Dedifferentiated amniotic fluid mesenchymal stem cell (primary cell): ENCODE data around the gene GAPDH.
A peak's percentile ranks its signal among the peaks of the same experiment; 100 is the strongest.

Experiments
- DNase-seq: peaks from one replicate; pipeline ENCODE4 v3.0.0-alpha.2; 2016; ENCODE audit errors: extremely low spot score

The GAPDH gene

DNA sequence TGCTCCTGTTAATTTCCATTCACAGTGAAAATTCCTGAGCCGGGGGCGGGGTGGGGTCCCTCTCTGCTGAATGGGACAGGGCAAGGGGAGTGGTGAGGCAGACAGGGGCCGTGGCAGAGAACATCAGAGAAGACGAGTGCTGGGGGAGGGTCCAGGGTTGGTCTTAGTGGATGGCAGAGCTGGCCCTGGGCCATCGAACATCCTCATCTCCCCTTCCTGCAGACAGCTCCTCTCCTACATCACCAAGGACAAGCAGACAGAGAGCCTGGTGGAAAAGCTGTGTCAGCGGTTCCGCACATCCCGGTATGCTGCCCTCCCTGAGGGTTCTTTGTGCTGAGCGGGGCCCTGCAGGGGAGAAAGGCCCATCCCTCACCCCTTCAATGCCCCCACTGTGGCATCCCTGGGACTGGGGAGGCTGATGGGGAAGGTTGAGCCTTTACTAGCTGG is 5.0 kb upstream of the GAPDH start:
- DNase-seq = no peak

DNA sequence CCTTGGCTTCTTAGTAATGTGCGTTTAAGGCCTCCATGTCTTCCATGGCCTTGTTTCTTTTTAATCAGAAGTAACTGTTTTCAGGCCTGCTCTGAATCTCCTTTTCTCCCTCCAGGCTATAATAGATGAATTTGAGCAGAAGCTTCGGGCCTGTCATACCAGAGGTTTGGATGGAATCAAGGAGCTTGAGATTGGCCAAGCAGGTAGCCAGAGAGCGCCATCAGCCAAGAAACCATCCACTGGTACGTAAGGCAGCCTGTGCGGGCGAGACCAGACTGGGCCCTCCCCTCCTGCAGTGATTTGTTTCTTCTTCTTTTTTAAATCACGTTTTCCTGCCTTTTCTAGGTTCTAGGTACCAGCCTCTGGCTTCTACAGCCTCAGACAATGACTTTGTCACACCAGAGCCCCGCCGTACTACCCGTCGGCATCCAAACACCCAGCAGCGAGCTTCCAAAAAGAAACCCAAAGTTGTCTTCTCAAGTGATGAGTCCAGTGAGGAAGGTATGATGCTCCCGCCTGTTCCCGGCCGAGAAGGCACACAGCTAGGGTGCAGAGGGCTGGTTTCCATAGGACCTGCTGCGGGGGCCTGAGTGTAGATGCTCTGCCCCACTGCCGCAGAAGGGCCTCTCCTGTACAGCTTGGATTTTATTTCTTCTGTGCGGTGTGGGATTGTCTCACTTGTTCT is 3.6 kb upstream of the GAPDH start:
- no peak for DNase-seq

DNA sequence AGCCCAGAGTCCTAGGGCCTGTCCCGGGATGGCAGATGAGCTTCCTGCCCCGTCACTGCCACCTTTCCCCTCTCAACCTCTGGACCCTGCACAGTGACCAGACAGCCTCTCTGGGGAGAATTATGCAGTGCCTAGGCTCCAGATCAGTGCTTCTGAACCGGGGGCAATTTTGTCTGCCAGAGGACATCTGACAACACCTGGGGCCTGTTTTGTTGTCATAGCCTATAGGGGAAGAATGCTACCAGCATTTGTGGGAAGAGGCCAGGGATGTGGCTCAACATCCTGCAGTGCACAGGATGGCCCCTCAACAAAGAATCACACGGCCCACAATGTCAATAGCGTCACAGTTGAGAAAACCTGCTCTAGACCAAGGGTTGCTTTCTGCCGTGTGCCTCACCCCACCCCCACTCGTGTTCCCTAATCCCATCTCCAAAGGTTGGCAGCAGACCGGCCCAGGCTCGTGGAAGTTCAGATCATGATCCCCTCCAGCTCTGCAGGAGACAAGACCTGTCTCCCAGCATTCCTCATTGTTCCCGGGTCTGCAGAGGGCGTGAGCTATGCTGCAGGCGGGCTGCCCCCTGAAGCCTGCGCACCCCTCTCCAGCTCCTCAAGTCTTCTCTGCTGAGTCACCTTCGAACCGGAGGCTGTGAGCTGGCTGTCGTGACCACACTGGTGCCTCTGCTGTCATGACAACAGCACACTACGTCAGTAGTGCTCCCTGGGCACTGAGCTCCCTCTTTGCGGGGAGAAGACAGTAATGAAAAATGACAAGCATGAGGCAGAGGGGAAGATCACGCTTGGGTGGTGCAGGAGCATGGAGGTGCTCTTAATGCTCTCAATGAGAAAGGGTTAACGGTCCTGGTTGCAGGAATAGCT is 2.0 kb upstream of the GAPDH start:
- DNase-seq = peak; percentile 96

DNA sequence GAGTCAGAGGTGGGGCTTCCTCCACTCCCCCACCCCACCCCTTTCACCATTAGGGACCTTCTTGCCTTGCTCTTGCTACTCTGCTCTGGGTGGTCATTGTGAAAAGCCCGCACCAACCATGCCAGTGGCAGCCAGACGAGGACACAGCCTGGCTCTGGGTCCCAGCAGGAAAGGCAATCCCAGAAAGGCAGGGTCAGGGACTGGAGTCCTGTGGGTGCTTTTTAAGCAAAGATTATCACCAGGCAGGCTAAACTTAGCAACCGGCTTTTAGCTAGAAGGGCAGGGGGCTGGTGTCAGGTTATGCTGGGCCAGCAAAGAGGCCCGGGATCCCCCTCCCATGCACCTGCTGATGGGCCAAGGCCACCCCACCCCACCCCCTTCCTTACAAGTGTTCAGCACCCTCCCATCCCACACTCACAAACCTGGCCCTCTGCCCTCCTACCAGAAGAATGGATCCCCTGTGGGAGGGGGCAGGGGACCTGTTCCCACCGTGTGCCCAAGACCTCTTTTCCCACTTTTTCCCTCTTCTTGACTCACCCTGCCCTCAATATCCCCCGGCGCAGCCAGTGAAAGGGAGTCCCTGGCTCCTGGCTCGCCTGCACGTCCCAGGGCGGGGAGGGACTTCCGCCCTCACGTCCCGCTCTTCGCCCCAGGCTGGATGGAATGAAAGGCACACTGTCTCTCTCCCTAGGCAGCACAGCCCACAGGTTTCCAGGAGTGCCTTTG is 1.2 kb upstream of the GAPDH start:
- DNase-seq = peak; percentile 60

DNA sequence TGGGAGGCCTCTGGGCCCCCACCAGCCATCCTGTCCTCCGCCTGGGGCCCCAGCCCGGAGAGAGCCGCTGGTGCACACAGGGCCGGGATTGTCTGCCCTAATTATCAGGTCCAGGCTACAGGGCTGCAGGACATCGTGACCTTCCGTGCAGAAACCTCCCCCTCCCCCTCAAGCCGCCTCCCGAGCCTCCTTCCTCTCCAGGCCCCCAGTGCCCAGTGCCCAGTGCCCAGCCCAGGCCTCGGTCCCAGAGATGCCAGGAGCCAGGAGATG is 729 bp upstream of the GAPDH start:
- DNase-seq = no peak

DNA sequence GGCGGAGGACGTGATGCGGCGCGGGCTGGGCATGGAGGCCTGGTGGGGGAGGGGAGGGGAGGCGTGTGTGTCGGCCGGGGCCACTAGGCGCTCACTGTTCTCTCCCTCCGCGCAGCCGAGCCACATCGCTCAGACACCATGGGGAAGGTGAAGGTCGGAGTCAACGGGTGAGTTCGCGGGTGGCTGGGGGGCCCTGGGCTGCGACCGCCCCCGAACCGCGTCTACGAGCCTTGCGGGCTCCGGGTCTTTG is 303 bp downstream of the GAPDH start:
- no peak for DNase-seq

DNA sequence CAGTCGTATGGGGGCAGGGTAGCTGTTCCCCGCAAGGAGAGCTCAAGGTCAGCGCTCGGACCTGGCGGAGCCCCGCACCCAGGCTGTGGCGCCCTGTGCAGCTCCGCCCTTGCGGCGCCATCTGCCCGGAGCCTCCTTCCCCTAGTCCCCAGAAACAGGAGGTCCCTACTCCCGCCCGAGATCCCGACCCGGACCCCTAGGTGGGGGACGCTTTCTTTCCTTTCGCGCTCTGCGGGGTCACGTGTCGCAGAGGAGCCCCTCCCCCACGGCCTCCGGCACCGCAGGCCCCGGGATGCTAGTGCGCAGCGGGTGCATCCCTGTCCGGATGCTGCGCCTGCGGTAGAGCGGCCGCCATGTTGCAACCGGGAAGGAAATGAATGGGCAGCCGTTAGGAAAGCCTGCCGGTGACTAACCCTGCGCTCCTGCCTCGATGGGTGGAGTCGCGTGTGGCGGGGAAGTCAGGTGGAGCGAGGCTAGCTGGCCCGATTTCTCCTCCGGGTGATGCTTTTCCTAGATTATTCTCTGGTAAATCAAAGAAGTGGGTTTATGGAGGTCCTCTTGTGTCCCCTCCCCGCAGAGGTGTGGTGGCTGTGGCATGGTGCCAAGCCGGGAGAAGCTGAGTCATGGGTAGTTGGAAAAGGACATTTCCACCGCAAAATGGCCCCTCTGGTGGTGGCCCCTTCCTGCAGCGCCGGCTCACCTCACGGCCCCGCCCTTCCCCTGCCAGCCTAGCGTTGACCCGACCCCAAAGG is 804 bp downstream of the GAPDH start:
- DNase-seq = no peak

DNA sequence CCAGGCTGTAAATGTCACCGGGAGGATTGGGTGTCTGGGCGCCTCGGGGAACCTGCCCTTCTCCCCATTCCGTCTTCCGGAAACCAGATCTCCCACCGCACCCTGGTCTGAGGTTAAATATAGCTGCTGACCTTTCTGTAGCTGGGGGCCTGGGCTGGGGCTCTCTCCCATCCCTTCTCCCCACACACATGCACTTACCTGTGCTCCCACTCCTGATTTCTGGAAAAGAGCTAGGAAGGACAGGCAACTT is 1.3 kb downstream of the GAPDH start:
- no peak for DNase-seq

DNA sequence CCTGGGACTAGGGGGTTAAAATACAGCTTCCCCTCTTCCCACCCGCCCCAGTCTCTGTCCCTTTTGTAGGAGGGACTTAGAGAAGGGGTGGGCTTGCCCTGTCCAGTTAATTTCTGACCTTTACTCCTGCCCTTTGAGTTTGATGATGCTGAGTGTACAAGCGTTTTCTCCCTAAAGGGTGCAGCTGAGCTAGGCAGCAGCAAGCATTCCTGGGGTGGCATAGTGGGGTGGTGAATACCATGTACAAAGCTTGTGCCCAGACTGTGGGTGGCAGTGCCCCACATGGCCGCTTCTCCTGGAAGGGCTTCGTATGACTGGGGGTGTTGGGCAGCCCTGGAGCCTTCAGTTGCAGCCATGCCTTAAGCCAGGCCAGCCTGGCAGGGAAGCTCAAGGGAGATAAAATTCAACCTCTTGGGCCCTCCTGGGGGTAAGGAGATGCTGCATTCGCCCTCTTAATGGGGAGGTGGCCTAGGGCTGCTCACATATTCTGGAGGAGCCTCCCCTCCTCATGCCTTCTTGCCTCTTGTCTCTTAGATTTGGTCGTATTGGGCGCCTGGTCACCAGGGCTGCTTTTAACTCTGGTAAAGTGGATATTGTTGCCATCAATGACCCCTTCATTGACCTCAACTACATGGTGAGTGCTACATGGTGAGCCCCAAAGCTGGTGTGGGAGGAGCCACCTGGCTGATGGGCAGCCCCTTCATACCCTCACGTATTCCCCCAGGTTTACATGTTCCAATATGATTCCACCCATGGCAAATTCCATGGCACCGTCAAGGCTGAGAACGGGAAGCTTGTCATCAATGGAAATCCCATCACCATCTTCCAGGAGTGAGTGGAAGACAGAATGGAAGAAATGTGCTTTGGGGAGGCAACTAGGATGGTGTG is 1.9 kb downstream of the GAPDH start:
- DNase-seq = no peak

DNA sequence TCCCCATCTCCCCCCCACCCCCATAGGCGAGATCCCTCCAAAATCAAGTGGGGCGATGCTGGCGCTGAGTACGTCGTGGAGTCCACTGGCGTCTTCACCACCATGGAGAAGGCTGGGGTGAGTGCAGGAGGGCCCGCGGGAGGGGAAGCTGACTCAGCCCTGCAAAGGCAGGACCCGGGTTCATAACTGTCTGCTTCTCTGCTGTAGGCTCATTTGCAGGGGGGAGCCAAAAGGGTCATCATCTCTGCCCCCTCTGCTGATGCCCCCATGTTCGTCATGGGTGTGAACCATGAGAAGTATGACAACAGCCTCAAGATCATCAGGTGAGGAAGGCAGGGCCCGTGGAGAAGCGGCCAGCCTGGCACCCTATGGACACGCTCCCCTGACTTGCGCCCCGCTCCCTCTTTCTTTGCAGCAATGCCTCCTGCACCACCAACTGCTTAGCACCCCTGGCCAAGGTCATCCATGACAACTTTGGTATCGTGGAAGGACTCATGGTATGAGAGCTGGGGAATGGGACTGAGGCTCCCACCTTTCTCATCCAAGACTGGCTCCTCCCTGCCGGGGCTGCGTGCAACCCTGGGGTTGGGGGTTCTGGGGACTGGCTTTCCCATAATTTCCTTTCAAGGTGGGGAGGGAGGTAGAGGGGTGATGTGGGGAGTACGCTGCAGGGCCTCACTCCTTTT is 2.7 kb downstream of the GAPDH start:
- DNase-seq = no peak

DNA sequence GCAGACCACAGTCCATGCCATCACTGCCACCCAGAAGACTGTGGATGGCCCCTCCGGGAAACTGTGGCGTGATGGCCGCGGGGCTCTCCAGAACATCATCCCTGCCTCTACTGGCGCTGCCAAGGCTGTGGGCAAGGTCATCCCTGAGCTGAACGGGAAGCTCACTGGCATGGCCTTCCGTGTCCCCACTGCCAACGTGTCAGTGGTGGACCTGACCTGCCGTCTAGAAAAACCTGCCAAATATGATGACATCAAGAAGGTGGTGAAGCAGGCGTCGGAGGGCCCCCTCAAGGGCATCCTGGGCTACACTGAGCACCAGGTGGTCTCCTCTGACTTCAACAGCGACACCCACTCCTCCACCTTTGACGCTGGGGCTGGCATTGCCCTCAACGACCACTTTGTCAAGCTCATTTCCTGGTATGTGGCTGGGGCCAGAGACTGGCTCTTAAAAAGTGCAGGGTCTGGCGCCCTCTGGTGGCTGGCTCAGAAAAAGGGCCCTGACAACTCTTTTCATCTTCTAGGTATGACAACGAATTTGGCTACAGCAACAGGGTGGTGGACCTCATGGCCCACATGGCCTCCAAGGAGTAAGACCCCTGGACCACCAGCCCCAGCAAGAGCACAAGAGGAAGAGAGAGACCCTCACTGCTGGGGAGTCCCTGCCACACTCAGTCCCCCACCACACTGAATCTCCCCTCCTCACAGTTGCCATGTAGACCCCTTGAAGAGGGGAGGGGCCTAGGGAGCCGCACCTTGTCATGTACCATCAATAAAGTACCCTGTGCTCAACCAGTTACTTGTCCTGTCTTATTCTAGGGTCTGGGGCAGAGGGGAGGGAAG is 3.5 kb downstream of the GAPDH start:
- peak; percentile 79 for DNase-seq

DNA sequence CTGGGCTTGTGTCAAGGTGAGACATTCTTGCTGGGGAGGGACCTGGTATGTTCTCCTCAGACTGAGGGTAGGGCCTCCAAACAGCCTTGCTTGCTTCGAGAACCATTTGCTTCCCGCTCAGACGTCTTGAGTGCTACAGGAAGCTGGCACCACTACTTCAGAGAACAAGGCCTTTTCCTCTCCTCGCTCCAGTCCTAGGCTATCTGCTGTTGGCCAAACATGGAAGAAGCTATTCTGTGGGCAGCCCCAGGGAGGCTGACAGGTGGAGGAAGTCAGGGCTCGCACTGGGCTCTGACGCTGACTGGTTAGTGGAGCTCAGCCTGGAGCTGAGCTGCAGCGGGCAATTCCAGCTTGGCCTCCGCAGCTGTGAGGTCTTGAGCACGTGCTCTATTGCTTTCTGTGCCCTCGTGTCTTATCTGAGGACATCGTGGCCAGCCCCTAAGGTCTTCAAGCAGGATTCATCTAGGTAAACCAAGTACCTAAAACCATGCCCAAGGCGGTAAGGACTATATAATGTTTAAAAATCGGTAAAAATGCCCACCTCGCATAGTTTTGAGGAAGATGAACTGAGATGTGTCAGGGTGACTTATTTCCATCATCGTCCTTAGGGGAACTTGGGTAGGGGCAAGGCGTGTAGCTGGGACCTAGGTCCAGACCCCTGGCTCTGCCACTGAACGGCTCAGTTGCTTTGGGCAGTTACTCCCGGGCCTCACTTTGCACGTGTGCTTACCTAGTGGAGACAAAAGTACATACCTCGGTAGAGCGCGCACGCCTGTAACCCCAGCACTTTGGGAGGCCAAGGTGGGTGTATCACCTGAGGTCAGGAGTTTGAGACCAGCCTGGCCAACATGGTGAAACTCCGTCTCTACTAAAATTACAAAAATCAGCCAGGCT is 4.3 kb downstream of the GAPDH start:
- no peak for DNase-seq

DNA sequence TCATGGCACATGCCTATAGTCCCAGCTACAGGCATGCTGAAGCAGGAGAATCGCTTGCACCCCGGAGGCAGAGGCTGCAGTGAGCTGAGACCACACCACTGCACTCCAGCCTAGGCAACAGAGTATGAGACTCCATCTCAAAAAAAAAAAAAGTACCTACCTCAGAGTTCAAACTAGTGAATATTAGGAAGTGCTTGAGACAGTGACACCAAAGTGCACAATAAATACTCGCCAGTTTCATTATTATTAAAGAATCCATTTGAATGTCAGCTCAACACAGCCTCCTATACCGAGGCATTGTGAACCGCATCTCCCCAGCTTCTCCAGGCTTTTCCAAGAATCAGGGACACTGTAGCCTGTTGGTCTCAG is 5.0 kb downstream of the GAPDH start:
- no peak for DNase-seq

DNA sequence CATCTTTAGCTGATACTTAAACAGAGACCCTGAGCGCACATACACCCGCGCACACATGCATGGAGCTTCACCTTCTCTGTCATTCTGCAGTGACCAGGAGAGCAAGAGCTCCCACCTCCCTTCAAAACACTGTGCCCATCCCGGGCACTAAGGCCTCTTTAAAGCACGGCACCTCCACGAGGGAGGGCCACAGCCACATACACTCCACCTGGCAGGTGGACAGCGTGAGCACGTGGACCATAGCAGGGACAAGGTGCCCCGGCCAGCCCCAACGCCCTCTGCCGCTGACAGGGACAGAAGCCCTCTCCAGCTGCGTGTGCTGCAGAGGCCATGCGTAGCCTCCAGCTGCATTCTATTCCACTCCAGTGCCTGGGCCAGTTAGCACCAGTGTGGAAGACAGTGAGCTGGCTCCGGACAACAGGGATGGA is 5.4 kb downstream of the GAPDH start:
- no peak for DNase-seq

DNA sequence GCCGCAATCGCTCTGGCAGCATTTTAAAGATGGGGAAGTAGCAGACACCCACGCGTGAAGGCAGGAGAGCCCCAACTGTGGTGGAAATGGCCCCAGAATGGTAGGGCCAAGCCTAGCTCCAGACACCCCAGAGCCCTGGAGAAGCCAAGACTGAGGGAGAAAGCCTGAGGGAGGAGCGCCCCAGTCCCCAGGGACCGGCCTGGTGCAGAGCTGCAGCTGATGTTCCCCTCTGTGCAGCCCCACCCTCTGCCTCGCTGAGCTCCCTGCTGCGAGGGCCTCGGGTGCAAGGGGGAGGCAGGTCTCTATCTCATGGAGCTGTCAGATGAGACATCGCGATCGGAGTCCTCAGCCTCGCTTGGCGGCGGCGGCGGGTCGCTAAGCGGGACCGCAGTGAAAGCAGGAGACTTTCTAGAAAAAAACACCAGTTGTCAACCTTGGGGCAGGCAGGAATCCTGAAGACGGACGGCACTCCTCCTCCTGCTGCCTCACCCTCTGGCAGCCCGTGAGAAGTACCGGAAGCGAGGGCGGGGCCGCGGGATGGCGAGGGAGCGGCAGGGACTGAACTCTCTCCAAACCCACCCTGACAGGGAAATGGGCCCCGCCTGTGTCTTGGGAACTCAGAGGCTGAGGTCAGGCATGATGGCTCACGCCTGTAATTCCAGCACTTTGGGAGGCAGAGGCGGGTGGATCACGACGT is 6.0 kb downstream of the GAPDH start:
- peak; percentile 92 for DNase-seq

DNA sequence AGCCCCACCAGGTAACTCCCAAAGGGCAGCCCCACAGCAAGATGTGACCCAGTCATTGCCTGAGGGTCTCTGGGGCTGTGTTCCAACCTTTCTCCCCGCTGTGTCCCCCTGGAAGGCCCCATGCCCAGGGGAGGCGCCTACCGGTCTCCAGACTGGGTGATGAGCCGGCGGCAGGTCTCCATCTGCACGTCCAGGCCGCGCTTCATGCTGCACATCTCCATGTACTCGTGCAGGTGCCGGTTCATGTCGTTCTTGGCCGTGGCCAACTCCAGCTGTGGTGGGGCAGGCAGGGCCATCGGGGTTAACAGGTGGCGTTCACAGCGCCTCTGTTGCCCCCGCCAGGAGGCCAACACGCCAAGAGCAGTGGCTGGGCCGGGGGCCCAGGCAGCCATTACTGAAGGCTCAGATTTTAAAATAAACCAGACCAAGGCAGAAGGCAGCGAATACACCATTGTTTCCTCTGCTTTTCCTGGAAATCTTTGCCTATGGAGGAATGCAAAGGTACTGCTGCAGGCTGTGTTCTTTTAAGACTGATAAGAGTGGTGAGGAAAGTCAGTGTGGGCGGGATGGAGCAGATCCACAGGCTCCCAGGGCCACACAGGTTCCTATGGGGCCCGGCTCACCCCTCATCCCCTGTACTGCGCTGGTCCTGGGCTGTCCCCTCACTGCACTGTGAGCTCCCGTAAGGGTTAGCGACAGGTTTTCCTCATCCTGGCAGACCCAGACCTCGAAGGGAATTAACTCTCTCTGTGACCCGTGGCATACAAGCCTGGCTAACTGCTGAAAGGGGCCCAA is 7.3 kb downstream of the GAPDH start:
- DNase-seq = no peak

DNA sequence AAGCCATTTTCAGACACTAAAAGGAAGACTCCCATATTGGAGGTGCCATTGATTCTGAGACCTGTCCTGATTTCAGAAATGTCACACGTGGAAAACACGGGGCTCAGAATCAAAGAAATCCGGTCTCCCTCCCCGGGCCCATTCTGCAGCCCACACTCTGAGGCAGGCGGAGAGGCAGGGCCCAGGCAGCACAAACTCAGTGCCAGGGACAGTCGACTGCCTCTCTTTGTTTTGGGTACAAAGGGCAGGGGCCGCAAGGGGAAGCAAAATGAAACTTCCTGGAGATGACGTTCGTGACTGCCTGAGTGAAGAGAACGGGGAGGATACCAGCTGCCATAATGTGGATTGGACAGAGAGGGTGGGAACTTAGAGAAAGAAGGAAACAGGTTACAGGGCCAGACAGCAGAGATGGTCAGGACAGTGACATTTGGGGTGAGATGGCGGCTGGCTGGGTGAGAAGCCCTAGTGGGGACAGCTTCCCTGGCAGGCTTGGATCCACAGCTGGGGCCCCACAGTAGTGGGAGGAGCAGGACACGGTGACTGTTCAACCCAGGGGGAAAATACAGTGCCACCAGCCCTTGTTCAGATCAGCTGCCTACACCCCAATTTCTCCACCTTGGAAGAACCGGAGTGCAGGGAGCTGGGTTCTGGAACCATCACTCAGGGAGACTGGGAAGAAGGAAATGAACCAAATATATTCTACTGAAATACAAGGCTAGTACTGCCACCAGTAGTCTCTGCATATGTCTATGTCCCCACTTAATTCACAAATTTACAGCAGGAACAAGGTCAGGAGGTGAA is 8.1 kb downstream of the GAPDH start:
- DNase-seq = no peak
